Measurements from ENCODE around the gene RBFA.
"Not testable (repeated sequence)": the region's sequence is repeated elsewhere in the genome, so short reads cannot be mapped to it uniquely, and the experiment has no call there.

Gene RBFA, protein sequence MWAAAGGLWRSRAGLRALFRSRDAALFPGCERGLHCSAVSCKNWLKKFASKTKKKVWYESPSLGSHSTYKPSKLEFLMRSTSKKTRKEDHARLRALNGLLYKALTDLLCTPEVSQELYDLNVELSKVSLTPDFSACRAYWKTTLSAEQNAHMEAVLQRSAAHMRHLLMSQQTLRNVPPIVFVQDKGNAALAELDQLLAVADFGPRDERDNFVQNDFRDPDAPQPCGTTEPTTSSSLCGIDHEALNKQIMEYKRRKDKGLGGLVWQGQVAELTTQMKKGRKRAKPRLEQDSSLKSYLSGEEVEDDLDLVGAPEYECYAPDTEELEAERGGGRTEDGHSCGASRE
- long read RNA-seq, donor 1, transcript RBFA-202 (7 exons, 1,407 nt), result major isoform, 12 of 23 reads
- long read RNA-seq, donor 1, transcript RBFA-204 (1 exons, 1,587 nt), result minor isoform, 8 of 23 reads
- long read RNA-seq, donor 1, partial matches to known transcripts, result 0 of 23 reads
- long read RNA-seq, donor 1, other reads (novel, unspliced or antisense), result 0 of 23 reads
- long read RNA-seq, donor 2, partial matches to known transcripts, result 0 of 7 reads
- long read RNA-seq, donor 2, other reads (novel, unspliced or antisense), result 0 of 7 reads
- long read RNA-seq, donor 3, transcript RBFA-202 (7 exons, 1,407 nt), result major isoform, 9 of 17 reads
- long read RNA-seq, donor 3, transcript RBFA-204 (1 exons, 1,587 nt), result minor isoform, 6 of 17 reads
- long read RNA-seq, donor 3, partial matches to known transcripts, result 0 of 17 reads
- long read RNA-seq, donor 3, other reads (novel, unspliced or antisense), result 0 of 17 reads
- long read RNA-seq, donor 4, transcript RBFA-204 (1 exons, 1,587 nt), result minor isoform, 7 of 17 reads
- long read RNA-seq, donor 4, transcript RBFA-202 (7 exons, 1,407 nt), result major isoform, 9 of 17 reads
- long read RNA-seq, donor 4, partial matches to known transcripts, result 0 of 17 reads
- long read RNA-seq, donor 4, other reads (novel, unspliced or antisense), result 0 of 17 reads
- long read RNA-seq, donor 5, transcript RBFA-202 (7 exons, 1,407 nt), result major isoform, 8 of 20 reads
- long read RNA-seq, donor 5, partial matches to known transcripts, result 8 of 20 reads
- long read RNA-seq, donor 5, other reads (novel, unspliced or antisense), result 0 of 20 reads
- long read RNA-seq, donor 6, transcript RBFA-202 (7 exons, 1,407 nt), result major isoform, 6 of 10 reads
- long read RNA-seq, donor 6, partial matches to known transcripts, result 0 of 10 reads
- long read RNA-seq, donor 6, other reads (novel, unspliced or antisense), result 0 of 10 reads
- long read RNA-seq, donor 7, result 0 reads
- long read RNA-seq, donor 8, transcript RBFA-202 (7 exons, 1,407 nt), result major isoform, 10 of 12 reads
- long read RNA-seq, donor 8, partial matches to known transcripts, result 0 of 12 reads
- long read RNA-seq, donor 8, other reads (novel, unspliced or antisense), result 0 of 12 reads

GRCh38 chr18:80034068-80034851 lies at the start of gene RBFA:
Gene RBFA (plus strand): TSS chr18:80034434. CDS start chr18:80034496, 62 bp downstream.
- DNase-seq, result peak; percentile 96

DNA sequence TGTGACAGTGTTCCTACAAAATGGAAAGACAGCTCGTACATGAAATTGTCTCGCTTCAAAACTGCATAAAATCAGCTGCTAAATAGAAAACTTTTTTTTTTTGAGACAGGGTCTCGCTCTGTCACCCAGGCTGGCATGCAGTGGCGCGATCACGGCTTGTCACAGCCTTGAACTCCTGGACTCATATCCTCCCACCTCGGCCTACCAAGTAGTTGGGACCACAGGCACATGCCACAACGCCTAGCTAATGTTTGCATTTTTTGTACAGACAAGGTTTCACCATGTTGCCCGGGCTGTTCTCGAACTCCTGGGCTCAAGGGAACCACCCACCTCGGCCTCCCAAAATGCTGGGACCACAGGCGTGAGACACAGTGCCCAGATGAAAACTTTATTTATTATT lies 49.1 kb upstream of the RBFA start:
- no peak for DNase-seq

DNA sequence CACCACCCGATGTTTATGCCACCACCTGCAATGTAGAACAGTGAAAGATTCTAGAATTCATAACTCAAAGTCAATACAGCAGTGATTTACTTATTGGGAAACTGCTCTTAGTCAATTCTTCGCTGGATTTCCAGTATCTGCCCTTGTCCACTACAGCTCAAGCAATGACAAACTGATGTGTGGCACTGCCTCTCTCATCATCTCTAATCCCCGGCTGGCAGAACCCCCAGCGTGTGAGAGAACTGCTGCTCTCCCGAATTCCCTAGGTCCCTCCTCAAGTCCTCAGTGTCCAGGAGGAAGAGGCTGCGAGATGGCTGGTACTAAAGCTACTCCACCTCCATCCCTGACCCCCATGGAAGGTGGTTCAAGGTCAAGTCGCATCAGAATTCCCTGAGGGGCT lies 47.5 kb upstream of the RBFA start:
- no peak for DNase-seq

- no peak for DNase-seq
Observed at GRCh38 chr18:79987566-79987965, 46.7 kb upstream of the RBFA start.

DNA sequence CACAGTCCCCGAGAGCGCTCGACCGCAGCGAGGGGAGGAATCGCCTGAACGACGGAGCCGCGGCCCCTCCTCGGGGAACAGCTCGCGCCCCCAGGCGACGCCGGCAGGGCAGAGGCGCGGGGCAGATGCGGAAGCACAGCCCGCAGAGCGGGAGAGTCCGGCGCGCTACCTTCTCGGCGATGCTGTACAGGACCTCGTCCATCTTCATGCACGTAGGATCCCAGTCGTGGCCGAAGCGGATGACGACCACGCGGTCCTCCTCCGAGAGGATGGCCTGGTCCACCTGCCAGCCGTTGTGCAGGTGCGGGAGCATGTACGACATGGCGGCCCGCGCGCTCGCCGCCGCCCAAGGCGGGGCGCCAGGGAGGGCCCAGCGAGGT lies 46.2 kb upstream of the RBFA start:
- peak; percentile 88 for DNase-seq

DNA sequence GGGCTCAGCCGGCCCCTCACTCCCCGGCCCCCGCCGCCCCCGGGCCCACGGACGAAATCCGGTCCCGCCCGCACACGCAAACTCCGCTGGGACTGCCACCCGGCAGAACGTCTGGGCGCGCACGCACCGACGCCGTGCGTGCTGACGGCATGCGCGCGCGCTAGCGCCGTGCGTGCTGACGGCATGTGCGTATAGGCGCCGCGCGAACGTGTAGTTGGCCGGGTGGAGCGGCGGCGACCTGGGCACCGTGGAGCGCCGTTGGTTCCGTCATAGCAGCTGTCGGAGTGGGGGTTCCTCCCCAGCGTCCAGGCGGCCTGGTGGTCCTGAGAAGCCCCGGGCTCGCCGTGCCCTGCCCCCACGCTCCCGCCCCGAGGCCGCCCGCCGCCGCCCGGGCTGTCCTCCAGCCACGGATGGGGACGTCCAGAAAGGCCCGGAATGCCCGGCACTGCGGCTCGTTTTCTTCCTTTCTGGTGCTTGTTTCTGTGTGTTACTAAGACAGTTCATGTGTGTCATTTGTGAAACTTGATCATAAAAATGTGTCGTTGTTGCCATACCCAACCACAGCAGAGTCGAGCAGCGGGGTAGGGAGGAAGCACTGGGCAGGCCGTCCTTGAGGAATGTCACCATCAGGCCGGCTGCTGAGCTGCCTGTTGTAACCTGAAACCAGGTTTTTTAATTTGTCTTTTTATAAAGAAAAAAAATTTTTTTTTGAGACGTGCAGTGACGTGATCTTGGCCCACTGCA lies 45.6 kb upstream of the RBFA start, which contains the start of gene TXNL4A:
Gene TXNL4A (minus strand): TSS at position 113 of the 744 bp plus-strand sequence. CDS start 171 bp downstream, outside the sequence.
- DNase-seq, result peak; percentile 95

DNA sequence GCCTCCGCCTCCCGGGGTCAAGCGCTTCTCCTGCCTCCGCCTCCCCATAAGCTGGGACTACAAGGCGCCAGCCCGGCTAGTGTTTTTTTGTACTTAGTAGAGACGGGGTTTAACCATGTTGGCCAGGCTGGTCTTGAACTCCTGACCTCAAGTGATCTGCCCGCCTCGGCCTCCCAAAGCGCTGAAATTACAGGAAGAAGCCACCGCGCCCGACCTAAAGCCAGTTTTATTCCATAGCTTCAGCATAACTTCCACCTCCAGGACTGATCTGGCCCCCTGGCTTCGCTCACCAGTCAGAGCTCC lies 45.1 kb upstream of the RBFA start:
- no peak for DNase-seq

- no peak for DNase-seq
Observed at GRCh38 chr18:79991494-79991893, 42.7 kb upstream of the RBFA start.

GRCh38 chr18:79999701-80000100 lies 34.5 kb upstream of the RBFA start:
- not testable (repeated sequence) for DNase-seq

- no peak for DNase-seq
Observed at GRCh38 chr18:80000877-80001276, 33.4 kb upstream of the RBFA start.

- no peak for DNase-seq
Observed at GRCh38 chr18:80002468-80002867, 31.8 kb upstream of the RBFA start.

- no peak for DNase-seq
Observed at GRCh38 chr18:80004600-80005342, 29.5 kb upstream of the RBFA start.

GRCh38 chr18:80006724-80007123 lies 27.5 kb upstream of the RBFA start:
- DNase-seq, result no peak

DNA sequence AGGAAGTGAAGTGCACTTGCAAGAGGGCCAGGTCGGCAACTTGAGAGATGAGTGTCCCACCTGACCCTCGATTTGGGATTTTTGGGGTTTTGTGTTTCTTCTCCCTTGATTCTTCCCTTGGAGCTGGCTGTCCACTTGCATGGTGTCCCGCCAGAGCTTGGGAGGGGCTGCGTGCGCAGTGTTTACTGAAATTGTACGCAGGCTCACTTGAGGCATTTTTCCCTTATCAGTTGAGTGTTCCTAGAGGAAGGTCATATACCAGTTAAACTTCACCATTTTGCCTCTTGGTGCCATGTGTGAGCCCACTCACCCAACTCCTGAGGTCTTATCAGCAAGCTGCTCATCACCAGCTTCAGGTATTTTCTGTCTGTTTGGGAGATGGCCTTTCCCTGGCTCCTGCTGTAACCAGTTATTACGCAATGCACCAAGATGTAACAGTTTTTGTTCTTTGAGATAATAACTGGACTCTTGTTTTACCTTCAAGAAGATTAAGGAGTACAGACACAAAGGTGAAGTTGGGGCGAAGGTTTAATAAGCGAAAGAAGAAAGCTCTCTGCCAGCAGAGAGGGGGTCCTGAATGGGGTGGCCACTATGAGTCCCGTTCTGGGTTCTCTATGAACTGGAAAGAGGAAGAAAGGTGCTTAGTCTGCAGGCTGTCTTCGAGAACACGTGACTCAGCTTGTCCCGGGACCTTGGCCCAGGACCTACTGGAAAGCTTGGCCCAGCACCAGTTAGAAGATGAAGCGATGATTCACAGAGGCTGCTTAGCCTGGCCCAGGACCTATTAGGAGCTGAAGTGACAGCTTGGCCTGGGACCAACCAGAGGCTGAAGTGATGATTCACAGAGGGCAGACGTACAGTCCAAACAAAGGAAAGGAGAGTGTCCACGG lies 24.3 kb upstream of the RBFA start:
- DNase-seq, result no peak

DNA sequence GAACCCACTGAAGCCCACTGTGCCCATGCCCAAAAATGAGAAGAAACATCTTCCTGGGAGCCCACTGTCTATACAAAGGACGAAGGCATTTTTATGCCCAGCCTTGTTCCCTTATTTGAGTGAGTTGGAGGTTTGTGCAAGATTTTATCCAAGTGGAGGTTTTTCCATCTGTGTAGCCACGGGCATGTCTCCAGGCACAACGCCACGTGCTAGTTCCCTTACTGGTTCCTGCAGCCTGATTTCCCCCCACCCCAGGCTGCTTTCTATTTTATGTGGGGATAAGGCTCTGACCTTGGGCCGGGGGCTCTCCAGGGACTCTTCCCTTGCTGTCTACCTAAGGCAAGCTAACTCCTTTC lies 23.7 kb upstream of the RBFA start:
- no peak for DNase-seq

GRCh38 chr18:80011496-80012137 lies 22.6 kb upstream of the RBFA start:
- not testable (repeated sequence) for DNase-seq

- DNase-seq, result no peak
Observed at GRCh38 chr18:80012714-80013113, 21.5 kb upstream of the RBFA start.

DNA sequence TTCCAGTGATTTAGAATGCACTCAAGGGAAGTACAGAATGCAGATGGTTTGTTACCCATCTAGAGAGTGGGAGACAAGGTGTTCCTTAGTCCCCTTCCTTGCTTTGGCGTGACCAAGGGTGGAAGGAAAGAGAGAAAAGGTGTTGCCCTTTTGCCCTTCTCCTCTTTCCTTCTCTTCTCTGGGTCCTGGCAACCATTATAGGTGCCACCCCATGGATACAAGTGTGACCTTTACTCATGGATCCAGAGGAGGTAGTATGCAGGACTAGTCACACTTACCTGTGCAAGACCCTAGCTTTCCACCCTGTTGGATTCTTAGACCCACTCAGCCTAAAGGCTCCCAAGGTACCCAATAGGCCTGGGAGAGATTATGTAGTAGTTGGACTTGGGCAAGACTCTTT lies 11.6 kb upstream of the RBFA start:
- peak; percentile 33 for DNase-seq

All from right kidney (tissue), 9 donors.